Astrocyte (in vitro differentiated cells and primary cell): ENCODE results near the gene SEC11C. TPM values are rescaled to one million over a fixed set of nuclear protein-coding genes. Genes with fewer than 3 reads are reported as not detected.

Experiments used
- DNase-seq: peaks from one replicate; pipeline ENCODE4 v3.0.0-alpha.2; 2010; ENCODE audit warnings: low read depth
- FAIRE-seq: peaks from 2 replicates; lab custom pipeline; 2011; peaks lifted over from hg19 to GRCh38; lab: Jason Lieb, UNC
- H2AFZ ChIP-seq: 2 replicates; pipeline ENCODE4 v1.6.0; 2012; ENCODE audit warnings: low read depth, low read length, inconsistent platforms
- H3K27ac ChIP-seq: 2 replicates; pipeline ENCODE4 v1.5.1; 2011; ENCODE audit warnings: low read depth, low read length, inconsistent platforms
- H3K27me3 ChIP-seq: 2 replicates; pipeline ENCODE4 v1.6.0; 2011; ENCODE audit warnings: low read length, inconsistent platforms; ENCODE audit not compliant: insufficient read depth
- H3K36me3 ChIP-seq: 2 replicates; pipeline ENCODE4 v1.5.1; 2011; ENCODE audit warnings: low read length, inconsistent platforms; ENCODE audit not compliant: insufficient read depth
- H3K4me1 ChIP-seq: 2 replicates; pipeline ENCODE4 v1.5.1; 2011; ENCODE audit warnings: low read length, inconsistent platforms; ENCODE audit not compliant: insufficient read depth
- H3K4me2 ChIP-seq: 2 replicates; pipeline ENCODE4 v1.6.0; 2012; ENCODE audit warnings: low read length, inconsistent platforms
- H3K4me3 ChIP-seq: 2 replicates; pipeline ENCODE4 v1.5.1; 2011; ENCODE audit warnings: low read depth, mild to moderate bottlenecking, low read length, inconsistent platforms; ENCODE audit not compliant: insufficient read depth
- H3K79me2 ChIP-seq: 2 replicates; pipeline ENCODE4 v1.6.0; 2012; ENCODE audit warnings: mild to moderate bottlenecking, low read length, inconsistent platforms; ENCODE audit not compliant: insufficient read depth
- H3K9ac ChIP-seq: 2 replicates; pipeline ENCODE4 v1.6.0; 2012; ENCODE audit warnings: mild to moderate bottlenecking, low read length, inconsistent platforms
- H3K9me3 ChIP-seq: 2 replicates; pipeline ENCODE4 v1.5.1; 2012; ENCODE audit warnings: low read depth, mild to moderate bottlenecking, low read length, inconsistent platforms; ENCODE audit not compliant: insufficient read depth
- H4K20me1 ChIP-seq: 2 replicates; pipeline ENCODE4 v1.6.0; 2012; ENCODE audit warnings: low read length, inconsistent platforms; ENCODE audit not compliant: insufficient read depth
- H3K27ac Mint-ChIP-seq: one replicate; pipeline ENCODE4 v1.8.0; 2021; ENCODE audit warnings: mild to moderate bottlenecking, mixed read lengths; ENCODE audit not compliant: unreplicated experiment
- H3K27me3 Mint-ChIP-seq: one replicate; pipeline ENCODE4 v1.8.0; 2021; ENCODE audit warnings: low read depth, mixed read lengths; ENCODE audit not compliant: unreplicated experiment
- H3K36me3 Mint-ChIP-seq: one replicate; pipeline ENCODE4 v1.8.0; 2021; ENCODE audit warnings: low read depth, mixed read lengths; ENCODE audit not compliant: unreplicated experiment
- H3K4me1 Mint-ChIP-seq: one replicate; pipeline ENCODE4 v1.8.0; 2021; ENCODE audit warnings: low read depth, mixed read lengths; ENCODE audit not compliant: unreplicated experiment
- H3K4me3 Mint-ChIP-seq: one replicate; pipeline ENCODE4 v1.8.0; 2021; ENCODE audit warnings: mild to moderate bottlenecking, moderate library complexity, mixed read lengths; ENCODE audit not compliant: unreplicated experiment
- H3K9me3 Mint-ChIP-seq: one replicate; pipeline ENCODE4 v1.8.0; 2021; ENCODE audit warnings: mild to moderate bottlenecking, mixed read lengths; ENCODE audit not compliant: unreplicated experiment
- CTCF ChIP-seq: IDR thresholded peaks from 2 replicates; pipeline ENCODE4 v1.5.1; 2011; ENCODE audit warnings: low read depth, mild to moderate bottlenecking, inconsistent platforms, low read length, moderate library complexity; ENCODE audit not compliant: insufficient read depth
- EZH2 ChIP-seq: IDR thresholded peaks from 2 replicates; pipeline ENCODE4 v1.6.1; 2012; ENCODE audit warnings: mild to moderate bottlenecking, low read length, inconsistent platforms; ENCODE audit not compliant: insufficient read depth
- total RNA-seq: library from RNA; stranded (reverse); gene quantifications from 2 replicates; pipeline ENCODE4 v1.2.1, GENCODE V29; 2021

SEC11C gene
- total RNA-seq, 1 donor from 2014 or later: 38.0 TPM

GRCh38 chr18:59150236-59150635 lies 10.6 kb downstream of the SEC11C start:
- FAIRE-seq (no peak), DNase-seq (no peak)
- Histone ChIP-seq H3K36me3 (peaks cover 3% of the 10 kb centered on the region), H3K27ac (no peak overlapping the region), H3K79me2 (peaks cover 12% of the 10 kb centered on the region), H2AFZ (no peak overlapping the region), H3K4me2 (no peak overlapping the region), H3K27me3 (no peaks in the 10 kb centered on the region), H3K4me1 (no peaks in the 10 kb centered on the region), H3K9me3 (no peaks in the 10 kb centered on the region), H4K20me1 (peaks cover 15% of the 10 kb centered on the region), H3K4me3 (no peak overlapping the region), H3K9ac (no peak overlapping the region)
- Mint-ChIP-seq H3K27me3 (no peaks in the 10 kb centered on the region), H3K4me3 (no peak overlapping the region), H3K27ac (no peak overlapping the region), H3K9me3 (no peaks in the 10 kb centered on the region), H3K36me3 (peaks cover 2% of the 10 kb centered on the region), H3K4me1 (peaks cover under 1% of the 10 kb centered on the region)
- TF ChIP-seq CTCF (no peak), EZH2 (no peak)

GRCh38 chr18:59155153-59155552 lies 15.5 kb downstream of the SEC11C start:
- H3K36me3 Mint-ChIP-seq: peaks cover 7% of the 10 kb centered on the region
- H3K36me3 ChIP-seq: peaks cover 3% of the 10 kb centered on the region
- peaks cover 1% of the 10 kb centered on the region for H3K9me3 Mint-ChIP-seq
- no peaks in the 10 kb centered on the region for H3K9me3 ChIP-seq
- H3K4me3 Mint-ChIP-seq: no peak overlapping the region
- no peaks in the 10 kb centered on the region for H3K27me3 ChIP-seq
- FAIRE-seq (peak; percentile 5), DNase-seq (peak; percentile 97)
- no peaks in the 10 kb centered on the region for H3K4me1 ChIP-seq
- no peak overlapping the region for H2AFZ ChIP-seq
- H3K27me3 Mint-ChIP-seq: peaks cover 2% of the 10 kb centered on the region
- no peaks in the 10 kb centered on the region for H4K20me1 ChIP-seq
- no peak overlapping the region for H3K9ac ChIP-seq
- H3K27ac Mint-ChIP-seq: peak overlapping the region; percentile 90
- peaks cover 5% of the 10 kb centered on the region for H3K4me1 Mint-ChIP-seq
- no peak for TF ChIP-seq EZH2
- no peak for TF ChIP-seq CTCF
- H3K27ac ChIP-seq: peak overlapping the region; percentile 32
- no peaks in the 10 kb centered on the region for H3K79me2 ChIP-seq
- no peak overlapping the region for H3K4me3 ChIP-seq
- no peak overlapping the region for H3K4me2 ChIP-seq

GRCh38 chr18:59156316-59156715 lies 16.6 kb downstream of the SEC11C start:
- Mint-ChIP-seq H3K36me3 (peaks cover 7% of the 10 kb centered on the region), H3K4me1 (peaks cover 5% of the 10 kb centered on the region), H3K9me3 (peaks cover 1% of the 10 kb centered on the region), H3K4me3 (no peak overlapping the region), H3K27me3 (peaks cover 2% of the 10 kb centered on the region), H3K27ac (no peak overlapping the region)
- TF ChIP-seq CTCF: no peak
- TF ChIP-seq EZH2: no peak
- no peaks in the 10 kb centered on the region for H3K4me1 ChIP-seq
- FAIRE-seq (no peak), DNase-seq (no peak)
- peaks cover 3% of the 10 kb centered on the region for H3K36me3 ChIP-seq
- H3K9ac ChIP-seq: no peak overlapping the region
- no peaks in the 10 kb centered on the region for H3K79me2 ChIP-seq
- no peak overlapping the region for H3K4me2 ChIP-seq
- no peak overlapping the region for H3K4me3 ChIP-seq
- H3K9me3 ChIP-seq: no peaks in the 10 kb centered on the region
- no peaks in the 10 kb centered on the region for H3K27me3 ChIP-seq
- H3K27ac ChIP-seq: no peak overlapping the region
- H2AFZ ChIP-seq: no peak overlapping the region
- no peaks in the 10 kb centered on the region for H4K20me1 ChIP-seq
